ENCODE measurements around the gene OTULINL. TPM values are rescaled to one million over a fixed set of nuclear protein-coding genes. Genes with fewer than 3 reads are reported as not detected.

Gene OTULINL
- total RNA-seq, 6 experiments from 2014 or later, result 9.3 to 25.7 (median 21.7) TPM

DNA sequence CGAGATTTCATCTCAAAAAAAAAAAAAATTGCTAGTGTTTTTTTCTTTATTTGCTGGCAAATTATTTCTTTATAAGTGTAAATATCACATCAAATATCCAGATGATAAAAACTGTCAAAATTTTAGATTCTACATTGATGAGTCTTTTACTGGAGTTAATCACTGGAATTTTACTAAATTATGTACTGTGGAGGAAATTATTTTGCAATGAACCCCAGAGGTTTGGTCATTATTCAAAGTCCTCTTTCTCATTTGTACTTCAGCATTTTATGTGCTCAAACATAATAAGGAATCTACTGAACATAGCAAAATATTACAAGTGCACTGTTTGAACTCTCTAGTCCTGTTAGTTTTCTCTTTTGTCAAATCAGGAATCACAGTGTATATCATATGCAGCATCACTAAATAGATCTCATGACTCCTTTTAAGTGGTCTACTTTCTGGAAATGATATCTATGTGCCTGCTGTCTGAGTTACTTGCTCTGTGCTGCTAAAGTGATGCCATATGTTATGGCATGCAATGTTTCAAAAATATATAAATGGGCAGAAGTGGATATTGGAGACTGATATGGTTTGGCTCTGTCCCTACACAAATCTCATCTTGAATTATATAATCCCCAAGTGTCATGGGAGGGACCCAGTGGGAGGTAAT, 18.0 kb downstream of the OTULINL start:
- DNase-seq, result no peak
- Mint-ChIP-seq H3K4me3 (no peak overlapping the region), H3K27me3 (ENCODE audit: insufficient read depth) (peaks cover 16% of the 10 kb centered on the region), H3K36me3 (ENCODE audit: low read depth) (peaks cover 36% of the 10 kb centered on the region), H3K9me3 (no peaks in the 10 kb centered on the region), H3K27ac (no peak overlapping the region), H3K4me1 (ENCODE audit: low read depth) (peaks cover 8% of the 10 kb centered on the region; the same call in 1 of the 2 replicates)
- TF ChIP-seq, protein P1, sequence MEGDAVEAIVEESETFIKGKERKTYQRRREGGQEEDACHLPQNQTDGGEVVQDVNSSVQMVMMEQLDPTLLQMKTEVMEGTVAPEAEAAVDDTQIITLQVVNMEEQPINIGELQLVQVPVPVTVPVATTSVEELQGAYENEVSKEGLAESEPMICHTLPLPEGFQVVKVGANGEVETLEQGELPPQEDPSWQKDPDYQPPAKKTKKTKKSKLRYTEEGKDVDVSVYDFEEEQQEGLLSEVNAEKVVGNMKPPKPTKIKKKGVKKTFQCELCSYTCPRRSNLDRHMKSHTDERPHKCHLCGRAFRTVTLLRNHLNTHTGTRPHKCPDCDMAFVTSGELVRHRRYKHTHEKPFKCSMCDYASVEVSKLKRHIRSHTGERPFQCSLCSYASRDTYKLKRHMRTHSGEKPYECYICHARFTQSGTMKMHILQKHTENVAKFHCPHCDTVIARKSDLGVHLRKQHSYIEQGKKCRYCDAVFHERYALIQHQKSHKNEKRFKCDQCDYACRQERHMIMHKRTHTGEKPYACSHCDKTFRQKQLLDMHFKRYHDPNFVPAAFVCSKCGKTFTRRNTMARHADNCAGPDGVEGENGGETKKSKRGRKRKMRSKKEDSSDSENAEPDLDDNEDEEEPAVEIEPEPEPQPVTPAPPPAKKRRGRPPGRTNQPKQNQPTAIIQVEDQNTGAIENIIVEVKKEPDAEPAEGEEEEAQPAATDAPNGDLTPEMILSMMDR (IDR thresholded peaks at IDR 0.05), result no peak

- peaks cover 5% of the 10 kb centered on the region; the same call in 1 of the 2 replicates for H3K9me3 Mint-ChIP-seq
- H3K4me1 Mint-ChIP-seq (ENCODE audit: low read depth), result no peaks in the 10 kb centered on the region
- peaks cover 13% of the 10 kb centered on the region; the same call in 1 of the 2 replicates for H3K27me3 Mint-ChIP-seq (ENCODE audit: insufficient read depth)
- H3K4me3 Mint-ChIP-seq, result no peak overlapping the region
- TF ChIP-seq, protein P1 (IDR thresholded peaks at IDR 0.05), result no peak
- no peak overlapping the region for H3K27ac Mint-ChIP-seq
- peaks cover 43% of the 10 kb centered on the region for H3K36me3 Mint-ChIP-seq (ENCODE audit: low read depth)
- no peak for DNase-seq
Measured at GRCh38 chr5:14600846-14601245, 19.3 kb downstream of the OTULINL start.

GRCh38 chr5:14603141-14603540, 21.5 kb downstream of the OTULINL start:
- H3K4me3 Mint-ChIP-seq, result no peak overlapping the region
- peaks cover 5% of the 10 kb centered on the region; the same call in 1 of the 2 replicates for H3K27me3 Mint-ChIP-seq (ENCODE audit: insufficient read depth)
- no peak overlapping the region for H3K27ac Mint-ChIP-seq
- no peaks in the 10 kb centered on the region for H3K4me1 Mint-ChIP-seq (ENCODE audit: low read depth)
- TF ChIP-seq, protein P1 (IDR thresholded peaks at IDR 0.05), result no peak
- peaks cover 34% of the 10 kb centered on the region for H3K36me3 Mint-ChIP-seq (ENCODE audit: low read depth)
- DNase-seq, result no peak
- H3K9me3 Mint-ChIP-seq, result peaks cover 6% of the 10 kb centered on the region; the same call in 1 of the 2 replicates

DNA sequence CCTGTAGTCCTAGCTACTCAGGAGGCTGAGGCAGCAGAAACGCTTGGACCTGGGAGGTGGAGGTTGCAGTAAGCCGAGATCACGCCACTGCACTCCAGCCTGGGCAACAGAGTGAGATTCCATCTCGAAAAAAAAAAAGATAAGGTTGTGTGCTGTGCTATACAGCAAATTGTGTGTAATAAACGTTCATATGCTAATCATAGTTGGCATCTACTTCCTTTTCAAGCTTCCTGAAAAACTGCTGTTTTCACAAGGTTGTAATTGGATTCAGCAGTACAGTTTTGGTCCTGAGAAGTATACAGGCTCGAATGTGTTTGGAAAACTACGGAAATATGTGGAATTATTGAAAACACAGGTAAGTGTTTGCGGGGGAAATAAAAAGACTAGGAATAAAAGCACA, 25.5 kb downstream of the OTULINL start:
- Mint-ChIP-seq H3K4me3 (no peak overlapping the region), H3K36me3 (ENCODE audit: low read depth) (peaks cover 47% of the 10 kb centered on the region), H3K4me1 (ENCODE audit: low read depth) (no peaks in the 10 kb centered on the region), H3K9me3 (peaks cover 6% of the 10 kb centered on the region; the same call in 1 of the 2 replicates), H3K27me3 (ENCODE audit: insufficient read depth) (peaks cover 8% of the 10 kb centered on the region), H3K27ac (no peak overlapping the region)
- DNase-seq, result no peak
- TF ChIP-seq, protein P1 (IDR thresholded peaks at IDR 0.05), result no peak

- H3K9me3 Mint-ChIP-seq, result peaks cover 6% of the 10 kb centered on the region; the same call in 1 of the 2 replicates
- no peak overlapping the region for H3K4me3 Mint-ChIP-seq
- H3K27ac Mint-ChIP-seq, result no peak overlapping the region
- H3K27me3 Mint-ChIP-seq (ENCODE audit: insufficient read depth), result peaks cover 11% of the 10 kb centered on the region
- peaks cover 36% of the 10 kb centered on the region for H3K36me3 Mint-ChIP-seq (ENCODE audit: low read depth)
- TF ChIP-seq, protein P1 (IDR thresholded peaks at IDR 0.05), result no peak
- no peak for DNase-seq
- no peaks in the 10 kb centered on the region for H3K4me1 Mint-ChIP-seq (ENCODE audit: low read depth)
Measured at GRCh38 chr5:14608169-14608568, 26.6 kb downstream of the OTULINL start.

Measured in HFFc6 (cell line).